Left renal cortex interstitium (tissue), 4 donors: ENCODE results near the gene SPATA31C2. TPM values are rescaled to one million over a fixed set of nuclear protein-coding genes. Genes with fewer than 3 reads are reported as not detected.
"Not testable (repeated sequence)": the region's sequence is repeated elsewhere in the genome, so short reads cannot be mapped to it uniquely, and the experiment has no call there.

Source experiments
- DNase-seq, 4 donors: peaks; one replicate each; pipeline ENCODE4 v3.0.0-alpha.2; 2013; ENCODE audit warnings: low read depth in 4 of 4, low spot score in 2 of 4, missing footprints in 1 of 4
- polyA plus RNA-seq, 4 donors: library from polyadenylated mRNA; unstranded; fragments of 120-200 nt; gene quantifications; one replicate each; pipeline ENCODE4 v1.2.1, GENCODE V29; 2013; ENCODE audit not compliant: insufficient read length in 4 of 4

Gene SPATA31C2
- under 1 TPM; 0.48 to 0.71 (median 0.58) TPM for polyA plus RNA-seq

- DNase-seq: not testable (repeated sequence)
These were observed at the start of gene SPATA31C2 for GRCh38 chr9:88138375-88138774. TSS of gene SPATA31C2 (minus strand) at chr9:88138475. CDS start at chr9:88138446, 29 bp downstream.

- no peak for DNase-seq
These were observed 49.4 kb upstream of the SPATA31C2 start for GRCh38 chr9:88187631-88188030.

- DNase-seq: no peak
These were observed 48.3 kb upstream of the SPATA31C2 start for GRCh38 chr9:88186495-88187110.

- no peak for DNase-seq
These were observed 46.7 kb upstream of the SPATA31C2 start for GRCh38 chr9:88184976-88185375.

- no peak for DNase-seq
These were observed 45.7 kb upstream of the SPATA31C2 start for GRCh38 chr9:88183798-88184495.

- no peak for DNase-seq
These were observed 44.2 kb upstream of the SPATA31C2 start for GRCh38 chr9:88182501-88182900.

- no peak for DNase-seq
These were observed 41.9 kb upstream of the SPATA31C2 start for GRCh38 chr9:88180081-88180765.

GRCh38 chr9:88179062-88179521 lies 40.8 kb upstream of the SPATA31C2 start:
- DNase-seq: no peak

GRCh38 chr9:88178641-88179040 lies 40.4 kb upstream of the SPATA31C2 start:
- no peak for DNase-seq

GRCh38 chr9:88177371-88177770 lies 39.1 kb upstream of the SPATA31C2 start:
- no peak for DNase-seq

GRCh38 chr9:88174324-88174723 lies 36.0 kb upstream of the SPATA31C2 start:
- no peak for DNase-seq

- no peak for DNase-seq
These were observed 35.2 kb upstream of the SPATA31C2 start for GRCh38 chr9:88173378-88173999.

GRCh38 chr9:88169700-88170099 lies 31.4 kb upstream of the SPATA31C2 start:
- no peak for DNase-seq

- DNase-seq: no peak
These were observed 30.3 kb upstream of the SPATA31C2 start for GRCh38 chr9:88168564-88168963.

- DNase-seq: no peak
These were observed 28.4 kb upstream of the SPATA31C2 start for GRCh38 chr9:88166660-88167059.

- no peak for DNase-seq
These were observed 26.6 kb upstream of the SPATA31C2 start for GRCh38 chr9:88164850-88165249.

- no peak for DNase-seq
These were observed 22.9 kb upstream of the SPATA31C2 start for GRCh38 chr9:88161144-88161543.

- DNase-seq: no peak
These were observed 5.8 kb upstream of the SPATA31C2 start for GRCh38 chr9:88143957-88144625.

- no peak for DNase-seq
These were observed 4.9 kb upstream of the SPATA31C2 start for GRCh38 chr9:88143179-88143578.

GRCh38 chr9:88133552-88133951 lies 4.7 kb downstream of the SPATA31C2 start:
- DNase-seq: peak in 2 of 4 donors; percentile 2 to 6

GRCh38 chr9:88129556-88129955 lies 8.7 kb downstream of the SPATA31C2 start:
- not testable (repeated sequence) for DNase-seq
